ENCODE data around the gene NAALADL2.

DNA sequence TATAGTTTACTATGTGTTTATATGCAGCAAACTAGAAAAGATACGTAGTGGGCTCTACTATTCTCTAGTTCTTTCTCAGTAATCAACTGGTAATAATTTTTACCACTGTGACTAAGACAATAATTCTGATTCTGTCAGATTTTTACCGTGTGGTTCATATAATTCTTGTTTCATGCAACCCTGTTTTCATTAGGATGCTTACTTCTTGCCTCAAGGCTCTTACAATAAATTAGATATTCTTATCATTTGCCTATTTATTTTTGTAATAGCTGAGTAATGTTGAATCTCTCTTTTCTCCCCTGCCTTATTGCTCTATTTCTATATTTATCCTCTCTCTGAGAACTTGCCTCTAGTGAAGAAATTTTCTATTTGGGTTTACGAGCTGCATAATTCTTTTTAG lies 524.7 kb downstream of the NAALADL2 start:
- TF ChIP-seq CTCF (conservative IDR thresholded peaks at IDR 0.05 in 1 of 2, IDR thresholded peaks at IDR 0.05 in 1 of 2; ENCODE audit: extremely low read depth in 1 of 2, insufficient read depth in 1 of 2, low read depth in 1 of 2, low read length in 2 of 2) (no peak), EZH2 (IDR thresholded peaks at IDR 0.05; ENCODE audit: borderline replicate concordance, low read length) (no peak)

Measured in mammary epithelial cell (primary cell).